Liver (tissue), 3 donors: ENCODE measurements around the gene PTPN6.
A peak's percentile ranks its signal among the peaks of the same experiment; 100 is the strongest.

ENCODE experiments used
- GABPA ChIP-seq, 2 donors: IDR thresholded peaks in 1 of 2; conservative IDR thresholded peaks in 1 of 2; 2 replicates each; pipeline ENCODE4 v1.6.1; 2016; ENCODE audit warnings: antibody characterized with exemption in 2 of 2, mild to moderate bottlenecking in 1 of 2, moderate library complexity in 1 of 2
- TAF1 ChIP-seq: conservative IDR thresholded peaks from 2 replicates; pipeline ENCODE4 v1.6.1; 2016; ENCODE audit warnings: antibody characterized with exemption, mild to moderate bottlenecking
- YY1 ChIP-seq: IDR thresholded peaks from 2 replicates; pipeline ENCODE4 v1.6.1; 2016; ENCODE audit warnings: antibody characterized with exemption, mild to moderate bottlenecking
- TF ChIP-seq, protein P1 (sequence below): fragments of 150-350 bp; IDR thresholded peaks from 2 replicates; pipeline ENCODE4 v1.5.1; 2017; ENCODE audit warnings: improper control_type of control experiment, low read depth, low read length; ENCODE audit not compliant: missing input control
- donor health status: healthy.
- donor health status: healthy.

DNA sequence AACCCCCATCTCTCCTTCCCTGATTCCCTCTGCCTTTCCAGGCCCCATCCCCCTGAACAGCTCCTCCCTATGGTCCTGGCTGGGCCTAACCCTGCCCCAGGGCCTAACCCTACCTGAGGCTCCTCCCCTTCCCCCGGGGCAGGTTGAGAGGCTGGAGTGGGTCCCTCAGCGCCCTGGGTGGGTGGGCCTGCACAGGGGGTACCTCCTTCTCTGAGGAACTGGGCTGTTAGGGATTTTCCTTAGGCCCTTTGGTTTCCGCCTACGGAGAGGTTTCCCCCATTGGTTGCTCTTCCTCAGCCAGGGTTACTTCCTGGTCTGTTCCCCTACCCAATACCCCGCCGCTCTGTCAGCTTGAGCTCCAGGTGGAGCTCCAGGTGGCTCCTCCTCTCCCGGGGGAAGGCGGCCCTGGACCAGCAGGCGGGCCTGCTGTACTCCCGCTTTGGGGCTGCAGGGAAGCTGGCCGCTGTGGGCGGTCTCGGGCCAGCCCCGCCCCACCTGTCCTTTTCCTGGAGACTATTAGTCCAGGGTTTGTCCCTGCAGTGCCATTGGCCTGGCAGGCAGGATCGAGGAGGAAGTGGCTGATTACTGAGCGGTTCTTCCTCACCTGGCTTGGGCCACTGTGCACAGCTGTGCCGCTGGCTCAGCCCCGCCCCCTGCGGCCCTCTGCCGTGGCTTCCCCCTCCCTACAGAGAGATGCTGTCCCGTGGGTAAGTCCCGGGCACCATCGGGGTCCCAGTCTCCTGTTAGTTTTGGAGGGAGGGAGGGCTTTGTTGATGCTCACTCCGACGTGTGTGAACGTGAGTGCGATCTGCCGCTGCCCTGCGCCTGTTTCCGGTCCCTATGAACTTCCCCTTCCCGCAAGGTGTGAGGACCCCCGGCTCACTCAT lies 4.9 kb upstream of the PTPN6 start:
- TF ChIP-seq TAF1: peak; percentile 92
- TF ChIP-seq, protein P1, sequence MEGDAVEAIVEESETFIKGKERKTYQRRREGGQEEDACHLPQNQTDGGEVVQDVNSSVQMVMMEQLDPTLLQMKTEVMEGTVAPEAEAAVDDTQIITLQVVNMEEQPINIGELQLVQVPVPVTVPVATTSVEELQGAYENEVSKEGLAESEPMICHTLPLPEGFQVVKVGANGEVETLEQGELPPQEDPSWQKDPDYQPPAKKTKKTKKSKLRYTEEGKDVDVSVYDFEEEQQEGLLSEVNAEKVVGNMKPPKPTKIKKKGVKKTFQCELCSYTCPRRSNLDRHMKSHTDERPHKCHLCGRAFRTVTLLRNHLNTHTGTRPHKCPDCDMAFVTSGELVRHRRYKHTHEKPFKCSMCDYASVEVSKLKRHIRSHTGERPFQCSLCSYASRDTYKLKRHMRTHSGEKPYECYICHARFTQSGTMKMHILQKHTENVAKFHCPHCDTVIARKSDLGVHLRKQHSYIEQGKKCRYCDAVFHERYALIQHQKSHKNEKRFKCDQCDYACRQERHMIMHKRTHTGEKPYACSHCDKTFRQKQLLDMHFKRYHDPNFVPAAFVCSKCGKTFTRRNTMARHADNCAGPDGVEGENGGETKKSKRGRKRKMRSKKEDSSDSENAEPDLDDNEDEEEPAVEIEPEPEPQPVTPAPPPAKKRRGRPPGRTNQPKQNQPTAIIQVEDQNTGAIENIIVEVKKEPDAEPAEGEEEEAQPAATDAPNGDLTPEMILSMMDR: no peak
- TF ChIP-seq GABPA (IDR thresholded peaks at IDR 0.05 in 1 of 2, conservative IDR thresholded peaks at IDR 0.05 in 1 of 2): peak in 1 of 2 donors; percentile 71
- TF ChIP-seq YY1: peak; percentile 86
